Measurements from ENCODE around the gene KCNN1. TPM values are rescaled to one million over a fixed set of nuclear protein-coding genes. Genes with fewer than 3 reads are reported as not detected.

Gene KCNN1
- polyA plus RNA-seq, 1 donor from 2014 or later: 9.9 TPM

GRCh38 chr19:17953869-17954268, 13.0 kb upstream of the KCNN1 start (continued):
- TF ChIP-seq EZH2 (IDR thresholded peaks at IDR 0.05; ENCODE audit: borderline replicate concordance, insufficient read depth, low read length, poor library complexity, severe bottlenecking) (no peak), POLR2AphosphoS5 (IDR thresholded peaks at IDR 0.05) (no peak), TAF1 (IDR thresholded peaks at IDR 0.05; ENCODE audit: low read depth) (no peak)

GRCh38 chr19:17954401-17954800, 12.5 kb upstream of the KCNN1 start:
- Histone ChIP-seq H2AFZ (ENCODE audit: low read depth, low read length) (no peak overlapping the region), H3K27me3 (ENCODE audit: insufficient read depth, low read depth, low read length) (no peaks in the 10 kb centered on the region), H3K4me2 (ENCODE audit: low read length) (no peak overlapping the region), H3K9me2 (ENCODE audit: insufficient read depth, low read length) (no peaks in the 10 kb centered on the region), H3K79me2 (replicated peaks; ENCODE audit: insufficient read depth, low read length) (peaks cover 24% of the 10 kb centered on the region), H3K27ac (ENCODE audit: low read length) (no peak overlapping the region), H3K9me3 (ENCODE audit: low read length) (no peaks in the 10 kb centered on the region), H4K20me1 (ENCODE audit: insufficient read depth) (no peaks in the 10 kb centered on the region), H3K9ac (ENCODE audit: low read length) (no peak overlapping the region), H3K4me3 (ENCODE audit: low read length) (no peak overlapping the region), H3F3A (ENCODE audit: insufficient read depth, low read length, poor library complexity, severe bottlenecking) (no peaks in the 10 kb centered on the region), H3K36me3 (ENCODE audit: insufficient read depth, low read length) (no peaks in the 10 kb centered on the region)
- TF ChIP-seq CTCF (IDR thresholded peaks at IDR 0.05; ENCODE audit: poor library complexity, severe bottlenecking): no peak
- no peak for TF ChIP-seq REST (IDR thresholded peaks at IDR 0.05; ENCODE audit: borderline replicate concordance)
- no peak for TF ChIP-seq POLR2AphosphoS5 (IDR thresholded peaks at IDR 0.05)
- TF ChIP-seq RAD21 (conservative IDR thresholded peaks at IDR 0.05): no peak
- TF ChIP-seq MXI1 (conservative IDR thresholded peaks at IDR 0.05; ENCODE audit: poor library complexity, severe bottlenecking): no peak
- no peak for TF ChIP-seq EP300 (conservative IDR thresholded peaks at IDR 0.05; ENCODE audit: poor library complexity, severe bottlenecking)
- TF ChIP-seq EZH2 (IDR thresholded peaks at IDR 0.05; ENCODE audit: borderline replicate concordance, insufficient read depth, low read length, poor library complexity, severe bottlenecking): no peak
- TF ChIP-seq TAF1 (IDR thresholded peaks at IDR 0.05; ENCODE audit: low read depth): no peak
- no peak for TF ChIP-seq SMC3 (conservative IDR thresholded peaks at IDR 0.05; ENCODE audit: poor library complexity)

- Histone ChIP-seq H3K27ac (ENCODE audit: low read length) (no peak overlapping the region), H3K27me3 (ENCODE audit: insufficient read depth, low read depth, low read length) (no peaks in the 10 kb centered on the region), H3K9me2 (ENCODE audit: insufficient read depth, low read length) (no peaks in the 10 kb centered on the region), H3K79me2 (replicated peaks; ENCODE audit: insufficient read depth, low read length) (peaks cover 22% of the 10 kb centered on the region), H3K36me3 (ENCODE audit: insufficient read depth, low read length) (no peaks in the 10 kb centered on the region), H3K9me3 (ENCODE audit: low read length) (no peaks in the 10 kb centered on the region), H3K4me3 (ENCODE audit: low read length) (no peak overlapping the region), H3F3A (ENCODE audit: insufficient read depth, low read length, poor library complexity, severe bottlenecking) (no peaks in the 10 kb centered on the region), H3K4me2 (ENCODE audit: low read length) (no peak overlapping the region), H2AFZ (ENCODE audit: low read depth, low read length) (no peak overlapping the region), H4K20me1 (ENCODE audit: insufficient read depth) (no peaks in the 10 kb centered on the region), H3K9ac (ENCODE audit: low read length) (no peak overlapping the region)
- TF ChIP-seq REST (IDR thresholded peaks at IDR 0.05; ENCODE audit: borderline replicate concordance) (no peak), POLR2AphosphoS5 (IDR thresholded peaks at IDR 0.05) (no peak), CTCF (IDR thresholded peaks at IDR 0.05; ENCODE audit: poor library complexity, severe bottlenecking) (no peak), MXI1 (conservative IDR thresholded peaks at IDR 0.05; ENCODE audit: poor library complexity, severe bottlenecking) (no peak), EP300 (conservative IDR thresholded peaks at IDR 0.05; ENCODE audit: poor library complexity, severe bottlenecking) (no peak), TAF1 (IDR thresholded peaks at IDR 0.05; ENCODE audit: low read depth) (no peak), RAD21 (conservative IDR thresholded peaks at IDR 0.05) (no peak), SMC3 (conservative IDR thresholded peaks at IDR 0.05; ENCODE audit: poor library complexity) (no peak), EZH2 (IDR thresholded peaks at IDR 0.05; ENCODE audit: borderline replicate concordance, insufficient read depth, low read length, poor library complexity, severe bottlenecking) (no peak)
These were observed 9.6 kb upstream of the KCNN1 start for GRCh38 chr19:17957149-17957849.

All from neural cell (in vitro differentiated cells).